Small intestine (tissue), 7 donors: ENCODE data around the gene WDR43. TPM values are rescaled to one million over a fixed set of nuclear protein-coding genes. Genes with fewer than 3 reads are reported as not detected.
A peak's percentile ranks its signal among the peaks of the same experiment; 100 is the strongest.

ENCODE experiments used
- DNase-seq, 2 donors: peaks; one replicate each; pipeline versions ENCODE4 v3.0.0 to v3.0.0-alpha.2; 2013
- FAIRE-seq: peaks from 2 replicates; lab custom pipeline; 2012; peaks lifted over from hg19 to GRCh38; lab: Jason Lieb, UNC
- H3K27ac ChIP-seq, 3 donors: one replicate each; pipeline ENCODE4 v1.5.1; 2013; ENCODE audit warnings: low read length in 2 of 3, mild to moderate bottlenecking in 2 of 3, control low read depth in 1 of 3, inconsistent platforms in 1 of 3, low read depth in 1 of 3, moderate library complexity in 1 of 3
- H3K27me3 ChIP-seq, 3 donors: one replicate each; pipeline ENCODE4 v1.6.1; 2013; ENCODE audit warnings: low read length in 3 of 3, inconsistent platforms in 1 of 3; ENCODE audit not compliant: control insufficient read depth in 3 of 3, insufficient read depth in 3 of 3
- H3K36me3 ChIP-seq, 3 donors: one replicate each; pipeline ENCODE4 v1.6.1; 2013; ENCODE audit warnings: low read length in 3 of 3, inconsistent platforms in 1 of 3, low read depth in 1 of 3, mild to moderate bottlenecking in 1 of 3, moderate library complexity in 1 of 3; ENCODE audit not compliant: control insufficient read depth in 3 of 3, insufficient read depth in 2 of 3
- H3K4me1 ChIP-seq, 3 donors: one replicate each; pipeline ENCODE4 v1.6.1; 2013; ENCODE audit warnings: low read length in 2 of 3, inconsistent platforms in 1 of 3, low read depth in 1 of 3, mild to moderate bottlenecking in 1 of 3, moderate library complexity in 1 of 3; ENCODE audit not compliant: control insufficient read depth in 3 of 3, insufficient read depth in 2 of 3
- H3K4me3 ChIP-seq, 3 donors: one replicate each; pipeline ENCODE4 v1.5.1; 2013; ENCODE audit warnings: low read length in 3 of 3, control low read depth in 1 of 3, inconsistent platforms in 1 of 3, low read depth in 1 of 3, mild to moderate bottlenecking in 1 of 3, moderate library complexity in 1 of 3
- H3K9me3 ChIP-seq, 2 donors: one replicate each; pipeline ENCODE4 v1.6.1; 2013; ENCODE audit warnings: low read depth in 1 of 2, low read length in 1 of 2; ENCODE audit not compliant: control insufficient read depth in 2 of 2, insufficient read depth in 1 of 2
- WGBS, 3 donors: extraction: QIAGEN DNeasy Blood & Tissue Kit; methylation state at CpG; one replicate each; pipeline ENCODE4 v1.1.7; 2013; 5-methylcytosine and 5-hydroxymethylcytosine counted together
- polyA plus RNA-seq, 4 donors: library from polyadenylated mRNA; stranded (reverse) in 3 of 4; unstranded in 1 of 4; fragments of 200-250 nt in 3 of 4; fragments of 120-200 nt in 1 of 4; gene quantifications; one replicate each; pipeline versions ENCODE4 v1.2.1 to v1.2.3, GENCODE V29; 2013
- donor health status: healthy with polysubstance abuse.
- donor health status: control.
- donor health status: control.
- donor health status: Bipolar disorder and iron deficiency.
- donor health status: healthy.

Gene WDR43
- polyA plus RNA-seq, 4 donors, result 10.5 to 31.4 (median 15.1) TPM

GRCh38 chr2:28880193-28880592, 14.3 kb upstream of the WDR43 start:
- H3K27ac ChIP-seq, result no peak overlapping the region
- H3K9me3 ChIP-seq, result no peaks in the 10 kb centered on the region
- WGBS, 3 donors, result 89 to 96% (median 89%) methylated on average over 1 of the region's 1 CpG
- peaks cover 0 to 7% (median 5%) of the 10 kb centered on the region in 3 donors for H3K27me3 ChIP-seq
- DNase-seq (no peak), FAIRE-seq (no peak)
- no peak overlapping the region for H3K4me3 ChIP-seq
- no peaks in the 10 kb centered on the region for H3K36me3 ChIP-seq
- H3K4me1 ChIP-seq, result no peaks in the 10 kb centered on the region

DNA sequence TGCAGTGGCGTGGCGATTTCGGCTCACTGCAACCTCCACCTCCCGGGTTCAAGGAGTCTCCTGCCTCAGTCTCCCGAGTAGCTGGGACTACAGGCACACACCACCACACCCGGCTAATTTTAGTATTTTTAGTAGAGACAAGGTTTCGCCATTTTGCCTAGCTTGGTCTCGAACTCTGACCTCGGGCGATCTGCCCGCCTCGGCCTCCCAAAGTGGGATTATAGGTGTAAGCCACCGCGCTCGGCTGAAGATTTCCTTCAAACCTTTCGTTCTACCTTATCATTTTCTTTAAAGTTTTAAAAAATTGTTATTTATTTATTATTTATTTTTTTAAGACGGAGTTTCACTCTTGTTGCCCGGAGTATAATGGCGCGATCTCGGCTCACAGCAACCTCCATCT, 979 bp upstream of the WDR43 start:
- no peak for DNase-seq
- H3K27me3 ChIP-seq, result no peaks in the 10 kb centered on the region
- FAIRE-seq, result no peak
- peaks cover 0 to 6% of the 10 kb centered on the region in 2 donors for H3K9me3 ChIP-seq
- H3K4me3 ChIP-seq, result no peak overlapping the region
- 95 to 96% (median 95%) methylated on average over 21 of the region's 21 CpGs for WGBS, 3 donors
- no peaks in the 10 kb centered on the region for H3K36me3 ChIP-seq
- H3K4me1 ChIP-seq, result peaks cover 0 to 13% (median 3%) of the 10 kb centered on the region in 3 donors
- H3K27ac ChIP-seq, result no peak overlapping the region

GRCh38 chr2:28895189-28895893, 874 bp downstream of the WDR43 start:
- DNase-seq (peak; percentile 47 to 70), FAIRE-seq (no peak)
- Histone ChIP-seq H3K4me1 (peaks cover 0 to 17% (median 3%) of the 10 kb centered on the region in 3 donors), H3K9me3 (peaks cover 0 to 6% of the 10 kb centered on the region in 2 donors), H3K27me3 (no peaks in the 10 kb centered on the region), H3K36me3 (no peaks in the 10 kb centered on the region), H3K27ac (peak overlapping the region; percentile 43 to 97 (median 63)), H3K4me3 (peak overlapping the region; percentile 81 to 92 (median 84))
- WGBS, 3 donors, result 0 to 1% (median 0%) methylated on average over 19 of the region's 19 CpGs

DNA sequence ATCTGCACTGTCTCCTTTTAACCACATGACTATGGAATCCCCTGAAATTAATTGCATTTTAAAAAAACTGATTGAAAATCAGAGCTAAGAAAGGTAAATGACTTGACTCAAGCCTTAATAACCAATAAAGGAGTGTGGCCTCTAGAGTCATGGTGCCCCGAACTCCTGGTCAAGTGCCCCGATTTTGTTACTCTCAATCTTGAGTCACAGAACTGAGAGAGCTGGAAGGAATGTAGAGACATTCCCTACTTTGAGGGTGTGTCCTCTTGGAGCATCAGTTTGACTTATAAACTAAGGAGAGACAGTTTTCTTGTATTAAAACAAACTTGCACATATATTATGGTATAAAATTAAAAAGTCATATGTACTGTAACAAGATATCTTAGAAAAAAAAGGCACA, 2.4 kb downstream of the WDR43 start:
- FAIRE-seq (no peak), DNase-seq (peak in 1 of 2 donors; percentile 14)
- no peak overlapping the region for H3K27ac ChIP-seq
- peaks cover 0 to 6% of the 10 kb centered on the region in 2 donors for H3K9me3 ChIP-seq
- H3K4me3 ChIP-seq, result no peak overlapping the region
- H3K36me3 ChIP-seq, result no peaks in the 10 kb centered on the region
- peaks cover 0 to 17% (median 3%) of the 10 kb centered on the region in 3 donors for H3K4me1 ChIP-seq
- H3K27me3 ChIP-seq, result no peaks in the 10 kb centered on the region
- WGBS, 3 donors, result 43 to 55% (median 53%) methylated on average over 2 of the region's 2 CpGs

- H3K4me1 ChIP-seq, result peaks cover 0 to 17% (median 3%) of the 10 kb centered on the region in 3 donors
- peaks cover 0 to 6% of the 10 kb centered on the region in 2 donors for H3K9me3 ChIP-seq
- DNase-seq (no peak), FAIRE-seq (no peak)
- 16 to 38% (median 37%) methylated on average over 1 of the region's 1 CpG for WGBS, 3 donors
- H3K4me3 ChIP-seq, result no peak overlapping the region
- no peaks in the 10 kb centered on the region for H3K27me3 ChIP-seq
- H3K36me3 ChIP-seq, result peaks cover 0 to 5% (median 3%) of the 10 kb centered on the region in 3 donors
- no peak overlapping the region for H3K27ac ChIP-seq
Observed at GRCh38 chr2:28898048-28898447, 3.6 kb downstream of the WDR43 start.

DNA sequence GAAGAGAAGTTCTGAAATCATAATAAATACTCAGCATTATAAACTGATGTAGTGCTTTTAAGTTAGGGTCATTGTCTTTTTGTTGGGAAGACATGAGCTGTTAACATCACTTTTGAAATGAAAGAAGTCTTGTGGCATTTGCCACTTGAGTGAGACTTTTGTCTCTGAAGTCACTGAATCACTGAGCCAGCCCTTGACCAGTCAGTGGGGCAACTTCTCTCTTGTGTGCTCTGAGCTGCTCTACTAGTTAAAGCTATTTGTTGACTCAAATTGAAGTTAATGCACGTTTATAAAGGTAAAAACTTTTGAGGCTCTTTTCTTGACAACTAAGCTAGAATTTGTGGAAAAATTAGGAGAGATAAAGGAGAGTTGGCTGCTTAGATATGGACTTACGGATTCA, 6.7 kb downstream of the WDR43 start:
- Histone ChIP-seq H3K27ac (no peak overlapping the region), H3K4me1 (peaks cover 0 to 17% (median 1%) of the 10 kb centered on the region in 3 donors), H3K9me3 (no peaks in the 10 kb centered on the region), H3K27me3 (no peaks in the 10 kb centered on the region), H3K36me3 (peaks cover 5 to 14% (median 8%) of the 10 kb centered on the region in 3 donors), H3K4me3 (no peak overlapping the region)
- FAIRE-seq (no peak), DNase-seq (no peak)
- 56 to 63% (median 56%) methylated on average over 2 of the region's 2 CpGs for WGBS, 3 donors

DNA sequence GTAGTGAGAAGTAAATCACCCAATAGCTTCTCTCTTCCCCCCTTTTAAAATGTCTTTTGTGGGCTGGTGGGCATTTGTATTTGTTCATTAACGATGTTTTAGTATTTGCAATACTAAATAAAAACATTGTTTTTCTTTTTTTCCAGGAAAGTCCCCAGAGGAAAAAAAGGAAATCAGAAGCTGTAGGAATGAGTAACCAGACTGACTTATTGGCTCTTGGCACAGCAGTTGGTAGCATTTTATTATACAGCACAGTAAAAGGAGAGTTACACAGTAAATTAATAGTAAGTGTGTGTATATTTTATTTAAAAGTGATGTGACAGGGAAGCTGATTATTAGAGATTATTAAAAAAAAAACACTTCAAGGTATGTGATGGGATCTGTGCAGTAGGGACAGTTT, 7.4 kb downstream of the WDR43 start:
- FAIRE-seq (no peak), DNase-seq (no peak)
- H3K4me3 ChIP-seq, result no peak overlapping the region
- 76 to 93% (median 80%) methylated on average over 1 of the region's 1 CpG for WGBS, 3 donors
- H3K4me1 ChIP-seq, result peaks cover 0 to 14% (median 0%) of the 10 kb centered on the region in 3 donors
- peaks cover 7 to 15% (median 10%) of the 10 kb centered on the region in 3 donors for H3K36me3 ChIP-seq
- H3K27ac ChIP-seq, result no peak overlapping the region
- no peaks in the 10 kb centered on the region for H3K9me3 ChIP-seq
- no peaks in the 10 kb centered on the region for H3K27me3 ChIP-seq

DNA sequence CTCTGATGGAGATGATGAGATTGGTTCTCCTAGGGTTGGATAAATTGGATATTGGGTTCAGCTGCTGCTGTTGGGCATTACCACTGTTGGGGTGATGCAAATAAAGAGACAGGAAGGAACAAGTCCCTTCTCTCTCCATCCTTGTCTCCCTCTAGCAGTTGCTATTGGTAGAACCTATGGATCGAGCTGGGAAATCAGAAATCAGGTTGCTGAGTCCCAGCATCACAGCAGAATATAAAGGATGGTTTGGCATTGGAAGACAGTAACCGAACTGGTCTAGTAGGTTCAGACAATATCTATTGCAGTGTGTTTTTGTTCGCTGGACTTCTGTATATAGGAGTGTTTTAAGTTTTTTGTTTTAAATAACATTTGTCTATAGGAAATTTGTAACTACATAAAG, 8.1 kb downstream of the WDR43 start:
- Histone ChIP-seq H3K36me3 (peaks cover 10 to 20% (median 11%) of the 10 kb centered on the region in 3 donors), H3K27me3 (no peaks in the 10 kb centered on the region), H3K9me3 (no peaks in the 10 kb centered on the region), H3K4me3 (no peak overlapping the region), H3K27ac (no peak overlapping the region), H3K4me1 (peaks cover 0 to 10% (median 0%) of the 10 kb centered on the region in 3 donors)
- FAIRE-seq, result no peak
- DNase-seq, result no peak
- WGBS, 3 donors, result 81 to 92% (median 88%) methylated on average over 3 of the region's 3 CpGs
